Measurements from ENCODE around the gene PSORS1C1. TPM values are rescaled to one million over a fixed set of nuclear protein-coding genes. Genes with fewer than 3 reads are reported as not detected.

PSORS1C1 gene
- polyA plus RNA-seq, 1 of the 3 experiments (the other 2 are of a cell fraction): 3.1 TPM

DNA sequence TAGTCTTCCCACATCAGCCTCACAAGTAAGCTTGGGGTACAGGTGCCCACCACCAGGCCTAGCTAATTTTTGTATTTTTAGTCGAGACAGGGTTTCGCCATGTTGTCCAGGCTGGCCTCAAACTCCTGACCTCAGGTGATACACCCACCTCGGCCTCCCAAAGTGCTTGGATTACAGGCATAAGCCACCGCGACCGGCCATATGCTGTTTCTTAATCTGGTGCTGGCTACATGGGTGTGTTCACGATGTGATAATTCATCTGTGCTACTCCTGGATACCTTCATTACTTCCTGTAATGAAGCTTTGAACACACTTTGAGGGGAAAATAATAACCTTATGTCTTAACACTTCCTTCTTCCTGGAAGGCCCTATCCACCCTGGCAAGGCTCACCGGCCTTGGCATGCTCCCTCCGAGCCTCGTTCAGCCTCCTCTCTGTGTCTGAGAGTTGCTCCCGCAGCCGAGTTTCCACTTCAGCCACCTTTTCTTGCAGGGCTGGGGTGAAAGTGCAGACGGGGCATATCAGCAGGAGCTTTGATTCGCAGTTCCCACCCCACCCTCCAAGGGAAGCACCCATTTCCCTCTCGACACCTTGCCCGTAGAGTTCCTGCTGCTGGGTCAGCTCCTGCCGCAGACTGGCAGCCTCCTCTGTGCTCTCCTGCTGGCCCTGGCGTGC is 29.8 kb downstream of the PSORS1C1 start:
- 94% methylated on average over 17 of the region's 18 CpGs for WGBS (ENCODE audit: low lambda C conversion rate)
- ChIA-PET CTCF (interaction anchor here (0.6 to 4.3 kb wide), 5 partner anchors 41 to 256 kb away, joined by 3 to 23 read pairs (median 3); no protein-coding TSS in a partner anchor), POLR2A (no interaction called here)
- Histone ChIP-seq H3K4me2 (no peak overlapping the region), H3K79me2 (ENCODE audit: insufficient read depth) (no peaks in the 10 kb centered on the region), H4K20me1 (ENCODE audit: insufficient read depth) (no peaks in the 10 kb centered on the region), H2AFZ (ENCODE audit: low read depth) (no peak overlapping the region), H3K4me3 (ENCODE audit: low read depth in 2 of 2, low read length in 1 of 2) (no peak overlapping the region), H3F3A (replicated peaks; ENCODE audit: insufficient read depth) (peaks cover 9% of the 10 kb centered on the region), H3K27me3 (ENCODE audit: insufficient read depth) (no peaks in the 10 kb centered on the region), H3K36me3 (replicated peaks in 1 of 2; ENCODE audit: control insufficient read depth in 1 of 2, insufficient read depth in 2 of 2, low read length in 1 of 2) (no peaks in the 10 kb centered on the region), H3K9me3 (no peaks in the 10 kb centered on the region), H3K9ac (no peak overlapping the region), H3K27ac (ENCODE audit: low read depth in 2 of 2, low read length in 1 of 2) (no peak overlapping the region), H3K9me2 (no peaks in the 10 kb centered on the region), H3K4me1 (ENCODE audit: control insufficient read depth in 1 of 2, insufficient read depth in 2 of 2, low read depth in 1 of 2, low read length in 1 of 2) (peaks cover 0 to 11% of the 10 kb centered on the region in 2 experiments; a peak in 1 of 4 replicates)
- no peak for DNase-seq
- TF ChIP-seq FOXJ3 (CRISPR knock-in tag; IDR thresholded peaks at IDR 0.05) (no peak), NRF1 (IDR thresholded peaks at IDR 0.05; ENCODE audit: low read depth, low read length) (no peak), TAF1 (IDR thresholded peaks at IDR 0.05; ENCODE audit: borderline replicate concordance, low read depth, low read length) (no peak), POLR2AphosphoS5 (IDR thresholded peaks at IDR 0.05; ENCODE audit: low read depth, low read length) (no peak)
- TF ChIP-seq, protein P1, sequence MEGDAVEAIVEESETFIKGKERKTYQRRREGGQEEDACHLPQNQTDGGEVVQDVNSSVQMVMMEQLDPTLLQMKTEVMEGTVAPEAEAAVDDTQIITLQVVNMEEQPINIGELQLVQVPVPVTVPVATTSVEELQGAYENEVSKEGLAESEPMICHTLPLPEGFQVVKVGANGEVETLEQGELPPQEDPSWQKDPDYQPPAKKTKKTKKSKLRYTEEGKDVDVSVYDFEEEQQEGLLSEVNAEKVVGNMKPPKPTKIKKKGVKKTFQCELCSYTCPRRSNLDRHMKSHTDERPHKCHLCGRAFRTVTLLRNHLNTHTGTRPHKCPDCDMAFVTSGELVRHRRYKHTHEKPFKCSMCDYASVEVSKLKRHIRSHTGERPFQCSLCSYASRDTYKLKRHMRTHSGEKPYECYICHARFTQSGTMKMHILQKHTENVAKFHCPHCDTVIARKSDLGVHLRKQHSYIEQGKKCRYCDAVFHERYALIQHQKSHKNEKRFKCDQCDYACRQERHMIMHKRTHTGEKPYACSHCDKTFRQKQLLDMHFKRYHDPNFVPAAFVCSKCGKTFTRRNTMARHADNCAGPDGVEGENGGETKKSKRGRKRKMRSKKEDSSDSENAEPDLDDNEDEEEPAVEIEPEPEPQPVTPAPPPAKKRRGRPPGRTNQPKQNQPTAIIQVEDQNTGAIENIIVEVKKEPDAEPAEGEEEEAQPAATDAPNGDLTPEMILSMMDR (IDR thresholded peaks at IDR 0.05): no peak

DNA sequence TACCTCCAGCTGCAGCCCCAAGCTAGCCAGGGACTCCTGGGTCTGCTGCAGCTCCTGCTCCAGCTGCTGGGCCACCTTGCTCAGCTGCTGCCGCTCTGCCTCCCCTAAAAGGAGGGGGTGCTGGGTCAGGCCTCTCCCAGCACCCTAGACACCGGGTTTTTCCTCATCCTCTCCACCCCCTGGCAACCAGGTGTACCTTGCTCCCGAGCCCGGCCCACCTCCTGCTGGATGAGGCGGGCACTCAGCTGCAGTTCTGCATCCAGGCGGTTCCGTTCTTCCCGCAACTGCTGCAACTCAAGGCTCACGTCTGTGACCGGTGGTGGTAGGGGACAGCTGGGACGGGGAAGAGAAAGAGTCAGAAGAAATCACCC is 30.4 kb downstream of the PSORS1C1 start:
- H3K27ac ChIP-seq (ENCODE audit: low read depth in 2 of 2, low read length in 1 of 2): no peak overlapping the region
- H3K36me3 ChIP-seq (replicated peaks in 1 of 2; ENCODE audit: control insufficient read depth in 1 of 2, insufficient read depth in 2 of 2, low read length in 1 of 2): peaks cover 0 to 2% of the 10 kb centered on the region in 2 experiments
- H3K27me3 ChIP-seq (ENCODE audit: insufficient read depth): no peaks in the 10 kb centered on the region
- H3K79me2 ChIP-seq (ENCODE audit: insufficient read depth): no peaks in the 10 kb centered on the region
- TF ChIP-seq TEAD4 (IDR thresholded peaks at IDR 0.05; ENCODE audit: borderline replicate concordance, insufficient read depth) (no peak), RXRA (IDR thresholded peaks at IDR 0.05; ENCODE audit: borderline replicate concordance, low read depth) (no peak), GABPA (IDR thresholded peaks at IDR 0.05; ENCODE audit: low read depth) (no peak), SIN3A (IDR thresholded peaks at IDR 0.05; ENCODE audit: borderline replicate concordance, low read depth, low read length) (no peak), RCOR1 (IDR thresholded peaks at IDR 0.05; ENCODE audit: low read length) (no peak), NFIC (IDR thresholded peaks at IDR 0.05; ENCODE audit: borderline replicate concordance) (no peak), MXI1 (IDR thresholded peaks at IDR 0.05; ENCODE audit: low read depth, low read length) (no peak)
- no peak overlapping the region for H3K9ac ChIP-seq
- H4K20me1 ChIP-seq (ENCODE audit: insufficient read depth): no peaks in the 10 kb centered on the region
- H2AFZ ChIP-seq (ENCODE audit: low read depth): no peak overlapping the region
- ChIA-PET CTCF (interaction anchor here (0.6 to 4.3 kb wide), 4 partner anchors 42 to 222 kb away, joined by 3 to 23 read pairs (median 8); no protein-coding TSS in a partner anchor), POLR2A (no interaction called here)
- peaks cover 0 to 11% of the 10 kb centered on the region in 2 experiments; a peak in 1 of 4 replicates for H3K4me1 ChIP-seq (ENCODE audit: control insufficient read depth in 1 of 2, insufficient read depth in 2 of 2, low read depth in 1 of 2, low read length in 1 of 2)
- no peak overlapping the region for H3K4me2 ChIP-seq
- no peaks in the 10 kb centered on the region for H3K9me2 ChIP-seq
- whole genome bisulfite sequencing (ENCODE audit: low lambda C conversion rate): 82% methylated on average over 11 of the region's 11 CpGs
- H3F3A ChIP-seq (replicated peaks; ENCODE audit: insufficient read depth): peaks cover 9% of the 10 kb centered on the region
- no peaks in the 10 kb centered on the region for H3K9me3 ChIP-seq
- no peak for DNase-seq
- H3K4me3 ChIP-seq (ENCODE audit: low read depth in 2 of 2, low read length in 1 of 2): no peak overlapping the region
